ENCODE results near the gene DSC2. TPM values are rescaled to one million over a fixed set of nuclear protein-coding genes. Genes with fewer than 3 reads are reported as not detected.
"Not testable (repeated sequence)": the region's sequence is repeated elsewhere in the genome, so short reads cannot be mapped to it uniquely, and the experiment has no call there.

DSC2 gene
- polyA plus RNA-seq (2013, experiment 1 of 2): 34.5 TPM
- polyA plus RNA-seq (2013, experiment 2 of 2): 43.3 TPM

GRCh38 chr18:31102025-31102684, at the start of gene DSC2:
DSC2 (minus strand) TSS chr18:31102421; CDS start chr18:31101971, 450 bp downstream.
- Histone ChIP-seq H3K4me3 (ENCODE audit: extremely low read depth, insufficient read depth, low read length, poor library complexity, severe bottlenecking) (peak within 1 kb of the TSS; percentile 80), H3K36me3 (ENCODE audit: control insufficient read depth, insufficient read depth, low read length) (no peaks in the 10 kb centered on the region), H3K27ac (ENCODE audit: low read depth, low read length, severe bottlenecking) (peak within 1 kb of the TSS; percentile 83), H3K9me3 (ENCODE audit: control insufficient read depth, low read length) (no peaks in the 10 kb centered on the region), H3K4me1 (ENCODE audit: control insufficient read depth, insufficient read depth, low read length, poor library complexity, severe bottlenecking) (peaks cover 6% of the 10 kb centered on the region)
- WGBS, 2 experiments (ENCODE audit: insufficient coverage in 2 of 2): 0 to 1% methylated on average over 23 to 27 of the region's 44 CpGs

GRCh38 chr18:31149351-31149750, 47.1 kb upstream of the DSC2 start:
- no peaks in the 10 kb centered on the region for H3K36me3 ChIP-seq (ENCODE audit: control insufficient read depth, insufficient read depth, low read length)
- H3K4me3 ChIP-seq (ENCODE audit: extremely low read depth, insufficient read depth, low read length, poor library complexity, severe bottlenecking): no peak overlapping the region
- WGBS, 2 experiments (ENCODE audit: insufficient coverage in 2 of 2): 67 to 74% methylated on average over 1 to 3 of the region's 3 CpGs
- no peak overlapping the region for H3K27ac ChIP-seq (ENCODE audit: low read depth, low read length, severe bottlenecking)
- H3K4me1 ChIP-seq (ENCODE audit: control insufficient read depth, insufficient read depth, low read length, poor library complexity, severe bottlenecking): no peaks in the 10 kb centered on the region
- H3K9me3 ChIP-seq (ENCODE audit: control insufficient read depth, low read length): no peaks in the 10 kb centered on the region

- 100% methylated on average over 1 of the region's 3 CpGs; no CpG with 5 or more reads in 1 of the 2 experiments for WGBS, 2 experiments (ENCODE audit: insufficient coverage in 2 of 2)
- H3K4me1 ChIP-seq (ENCODE audit: control insufficient read depth, insufficient read depth, low read length, poor library complexity, severe bottlenecking): no peaks in the 10 kb centered on the region
- H3K36me3 ChIP-seq (ENCODE audit: control insufficient read depth, insufficient read depth, low read length): no peaks in the 10 kb centered on the region
- H3K4me3 ChIP-seq (ENCODE audit: extremely low read depth, insufficient read depth, low read length, poor library complexity, severe bottlenecking): no peak overlapping the region
- no peaks in the 10 kb centered on the region for H3K9me3 ChIP-seq (ENCODE audit: control insufficient read depth, low read length)
- H3K27ac ChIP-seq (ENCODE audit: low read depth, low read length, severe bottlenecking): no peak overlapping the region
These were observed 46.4 kb upstream of the DSC2 start for GRCh38 chr18:31148600-31148999.

GRCh38 chr18:31146809-31147208, 44.6 kb upstream of the DSC2 start:
- no peak overlapping the region for H3K4me3 ChIP-seq (ENCODE audit: extremely low read depth, insufficient read depth, low read length, poor library complexity, severe bottlenecking)
- no peaks in the 10 kb centered on the region for H3K9me3 ChIP-seq (ENCODE audit: control insufficient read depth, low read length)
- H3K27ac ChIP-seq (ENCODE audit: low read depth, low read length, severe bottlenecking): no peak overlapping the region
- H3K36me3 ChIP-seq (ENCODE audit: control insufficient read depth, insufficient read depth, low read length): no peaks in the 10 kb centered on the region
- H3K4me1 ChIP-seq (ENCODE audit: control insufficient read depth, insufficient read depth, low read length, poor library complexity, severe bottlenecking): no peaks in the 10 kb centered on the region

GRCh38 chr18:31143025-31143424, 40.8 kb upstream of the DSC2 start:
- no peak overlapping the region for H3K4me3 ChIP-seq (ENCODE audit: extremely low read depth, insufficient read depth, low read length, poor library complexity, severe bottlenecking)
- H3K4me1 ChIP-seq (ENCODE audit: control insufficient read depth, insufficient read depth, low read length, poor library complexity, severe bottlenecking): no peaks in the 10 kb centered on the region
- H3K27ac ChIP-seq (ENCODE audit: low read depth, low read length, severe bottlenecking): no peak overlapping the region
- no CpG with 5 or more reads among the region's 3 CpGs for WGBS, 2 experiments (ENCODE audit: insufficient coverage in 2 of 2)
- H3K9me3 ChIP-seq (ENCODE audit: control insufficient read depth, low read length): no peaks in the 10 kb centered on the region
- no peaks in the 10 kb centered on the region for H3K36me3 ChIP-seq (ENCODE audit: control insufficient read depth, insufficient read depth, low read length)

GRCh38 chr18:31138709-31139108, 36.5 kb upstream of the DSC2 start:
- H3K36me3 ChIP-seq (ENCODE audit: control insufficient read depth, insufficient read depth, low read length): no peaks in the 10 kb centered on the region
- H3K27ac ChIP-seq (ENCODE audit: low read depth, low read length, severe bottlenecking): no peak overlapping the region
- no CpG with 5 or more reads among the region's 1 CpG for WGBS, 2 experiments (ENCODE audit: insufficient coverage in 2 of 2)
- no peak overlapping the region for H3K4me3 ChIP-seq (ENCODE audit: extremely low read depth, insufficient read depth, low read length, poor library complexity, severe bottlenecking)
- H3K4me1 ChIP-seq (ENCODE audit: control insufficient read depth, insufficient read depth, low read length, poor library complexity, severe bottlenecking): no peaks in the 10 kb centered on the region
- no peaks in the 10 kb centered on the region for H3K9me3 ChIP-seq (ENCODE audit: control insufficient read depth, low read length)

- Histone ChIP-seq H3K9me3 (ENCODE audit: control insufficient read depth, low read length) (no peaks in the 10 kb centered on the region), H3K27ac (ENCODE audit: low read depth, low read length, severe bottlenecking) (no peak overlapping the region), H3K4me1 (ENCODE audit: control insufficient read depth, insufficient read depth, low read length, poor library complexity, severe bottlenecking) (no peaks in the 10 kb centered on the region), H3K36me3 (ENCODE audit: control insufficient read depth, insufficient read depth, low read length) (no peaks in the 10 kb centered on the region), H3K4me3 (ENCODE audit: extremely low read depth, insufficient read depth, low read length, poor library complexity, severe bottlenecking) (no peak overlapping the region)
- WGBS, 2 experiments (ENCODE audit: insufficient coverage in 2 of 2): 84 to 97% methylated on average over 4 of the region's 4 CpGs
These were observed 32.8 kb upstream of the DSC2 start for GRCh38 chr18:31134988-31135529.

GRCh38 chr18:31129398-31130115, 27.3 kb upstream of the DSC2 start:
- Histone ChIP-seq H3K36me3 (ENCODE audit: control insufficient read depth, insufficient read depth, low read length) (no peaks in the 10 kb centered on the region), H3K27ac (ENCODE audit: low read depth, low read length, severe bottlenecking) (no peak overlapping the region), H3K4me3 (ENCODE audit: extremely low read depth, insufficient read depth, low read length, poor library complexity, severe bottlenecking) (no peak overlapping the region), H3K9me3 (ENCODE audit: control insufficient read depth, low read length) (no peaks in the 10 kb centered on the region), H3K4me1 (ENCODE audit: control insufficient read depth, insufficient read depth, low read length, poor library complexity, severe bottlenecking) (no peaks in the 10 kb centered on the region)
- WGBS, 2 experiments (ENCODE audit: insufficient coverage in 2 of 2): 100% methylated on average over 1 of the region's 1 CpG; no CpG with 5 or more reads in 1 of the 2 experiments

GRCh38 chr18:31125878-31126277, 23.7 kb upstream of the DSC2 start:
- Histone ChIP-seq H3K4me3 (ENCODE audit: extremely low read depth, insufficient read depth, low read length, poor library complexity, severe bottlenecking) (no peak overlapping the region), H3K36me3 (ENCODE audit: control insufficient read depth, insufficient read depth, low read length) (no peaks in the 10 kb centered on the region), H3K9me3 (ENCODE audit: control insufficient read depth, low read length) (no peaks in the 10 kb centered on the region), H3K27ac (ENCODE audit: low read depth, low read length, severe bottlenecking) (no peak overlapping the region), H3K4me1 (ENCODE audit: control insufficient read depth, insufficient read depth, low read length, poor library complexity, severe bottlenecking) (no peaks in the 10 kb centered on the region)
- 100% methylated on average over 1 of the region's 1 CpG for WGBS, 2 experiments (ENCODE audit: insufficient coverage in 2 of 2)

- H3K36me3 ChIP-seq (ENCODE audit: control insufficient read depth, insufficient read depth, low read length); H3K4me3 ChIP-seq (ENCODE audit: extremely low read depth, insufficient read depth, low read length, poor library complexity, severe bottlenecking); H3K4me1 ChIP-seq (ENCODE audit: control insufficient read depth, insufficient read depth, low read length, poor library complexity, severe bottlenecking); H3K27ac ChIP-seq (ENCODE audit: low read depth, low read length, severe bottlenecking); H3K9me3 ChIP-seq (ENCODE audit: control insufficient read depth, low read length): not testable (repeated sequence)
- no CpG with 5 or more reads among the region's 2 CpGs for WGBS, 2 experiments (ENCODE audit: insufficient coverage in 2 of 2)
These were observed 20.9 kb upstream of the DSC2 start for GRCh38 chr18:31123125-31123524.

- H3K4me3 ChIP-seq (ENCODE audit: extremely low read depth, insufficient read depth, low read length, poor library complexity, severe bottlenecking): no peak overlapping the region
- H3K9me3 ChIP-seq (ENCODE audit: control insufficient read depth, low read length): no peaks in the 10 kb centered on the region
- H3K36me3 ChIP-seq (ENCODE audit: control insufficient read depth, insufficient read depth, low read length): no peaks in the 10 kb centered on the region
- WGBS, 2 experiments (ENCODE audit: insufficient coverage in 2 of 2): 60% methylated on average over 1 of the region's 2 CpGs; no CpG with 5 or more reads in 1 of the 2 experiments
- H3K27ac ChIP-seq (ENCODE audit: low read depth, low read length, severe bottlenecking): no peak overlapping the region
- no peaks in the 10 kb centered on the region for H3K4me1 ChIP-seq (ENCODE audit: control insufficient read depth, insufficient read depth, low read length, poor library complexity, severe bottlenecking)
These were observed 18.4 kb upstream of the DSC2 start for GRCh38 chr18:31120594-31120993.

Measured in mesodermal cell (in vitro differentiated cells).